ENCODE measurements around the gene ELMO3. TPM values are rescaled to one million over a fixed set of nuclear protein-coding genes. Genes with fewer than 3 reads are reported as not detected.

ELMO3 gene
- total RNA-seq, 1 donor from 2014 or later: 9.6 TPM

DNA sequence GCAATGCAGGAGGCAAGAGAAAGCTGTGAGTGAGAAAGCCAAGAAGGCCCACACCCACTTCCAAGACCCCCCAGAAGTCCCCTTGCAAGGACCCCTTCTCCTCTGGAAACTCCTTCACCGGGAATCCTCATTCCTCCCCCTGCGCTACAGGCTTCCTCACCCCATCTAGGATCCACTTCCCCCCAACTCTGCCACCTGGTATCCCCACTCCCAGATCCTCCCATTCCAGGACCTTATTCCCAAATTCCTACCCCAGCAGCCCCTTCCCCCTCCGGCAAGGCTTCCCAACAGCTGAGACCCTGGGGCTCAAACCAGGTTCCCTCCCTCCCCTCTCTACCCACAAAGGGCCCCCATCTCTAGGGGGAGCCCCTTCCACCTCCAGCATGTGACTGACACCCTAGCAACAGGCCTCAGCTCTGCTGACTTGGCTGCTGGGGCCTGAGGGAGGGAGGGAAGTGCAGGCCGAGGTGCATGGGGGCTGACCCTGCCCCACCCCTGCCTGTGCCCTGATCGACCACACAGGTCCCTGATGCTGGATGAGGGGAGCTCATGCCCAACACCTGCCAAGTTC lies 32.2 kb upstream of the ELMO3 start:
- Mint-ChIP-seq H3K27ac (no peak overlapping the region), H3K36me3 (no peaks in the 10 kb centered on the region), H3K27me3 (peaks cover 82% of the 10 kb centered on the region), H3K9me3 (no peaks in the 10 kb centered on the region), H3K4me3 (no peak overlapping the region), H3K4me1 (ENCODE audit: unreplicated experiment) (peaks cover 14% of the 10 kb centered on the region)
- no peak for DNase-seq (ENCODE audit: extremely low spot score, unreplicated experiment)
- TF ChIP-seq, protein P1, sequence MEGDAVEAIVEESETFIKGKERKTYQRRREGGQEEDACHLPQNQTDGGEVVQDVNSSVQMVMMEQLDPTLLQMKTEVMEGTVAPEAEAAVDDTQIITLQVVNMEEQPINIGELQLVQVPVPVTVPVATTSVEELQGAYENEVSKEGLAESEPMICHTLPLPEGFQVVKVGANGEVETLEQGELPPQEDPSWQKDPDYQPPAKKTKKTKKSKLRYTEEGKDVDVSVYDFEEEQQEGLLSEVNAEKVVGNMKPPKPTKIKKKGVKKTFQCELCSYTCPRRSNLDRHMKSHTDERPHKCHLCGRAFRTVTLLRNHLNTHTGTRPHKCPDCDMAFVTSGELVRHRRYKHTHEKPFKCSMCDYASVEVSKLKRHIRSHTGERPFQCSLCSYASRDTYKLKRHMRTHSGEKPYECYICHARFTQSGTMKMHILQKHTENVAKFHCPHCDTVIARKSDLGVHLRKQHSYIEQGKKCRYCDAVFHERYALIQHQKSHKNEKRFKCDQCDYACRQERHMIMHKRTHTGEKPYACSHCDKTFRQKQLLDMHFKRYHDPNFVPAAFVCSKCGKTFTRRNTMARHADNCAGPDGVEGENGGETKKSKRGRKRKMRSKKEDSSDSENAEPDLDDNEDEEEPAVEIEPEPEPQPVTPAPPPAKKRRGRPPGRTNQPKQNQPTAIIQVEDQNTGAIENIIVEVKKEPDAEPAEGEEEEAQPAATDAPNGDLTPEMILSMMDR (conservative IDR thresholded peaks at IDR 0.05): no peak

GRCh38 chr16:67167588-67167987 lies 31.3 kb upstream of the ELMO3 start:
- H3K27ac Mint-ChIP-seq: no peak overlapping the region
- TF ChIP-seq, protein P1 (conservative IDR thresholded peaks at IDR 0.05): no peak
- no peaks in the 10 kb centered on the region for H3K9me3 Mint-ChIP-seq
- H3K4me3 Mint-ChIP-seq: no peak overlapping the region
- no peak for DNase-seq (ENCODE audit: extremely low spot score, unreplicated experiment)
- peaks cover 81% of the 10 kb centered on the region for H3K27me3 Mint-ChIP-seq
- peaks cover 14% of the 10 kb centered on the region for H3K4me1 Mint-ChIP-seq (ENCODE audit: unreplicated experiment)
- no peaks in the 10 kb centered on the region for H3K36me3 Mint-ChIP-seq

DNA sequence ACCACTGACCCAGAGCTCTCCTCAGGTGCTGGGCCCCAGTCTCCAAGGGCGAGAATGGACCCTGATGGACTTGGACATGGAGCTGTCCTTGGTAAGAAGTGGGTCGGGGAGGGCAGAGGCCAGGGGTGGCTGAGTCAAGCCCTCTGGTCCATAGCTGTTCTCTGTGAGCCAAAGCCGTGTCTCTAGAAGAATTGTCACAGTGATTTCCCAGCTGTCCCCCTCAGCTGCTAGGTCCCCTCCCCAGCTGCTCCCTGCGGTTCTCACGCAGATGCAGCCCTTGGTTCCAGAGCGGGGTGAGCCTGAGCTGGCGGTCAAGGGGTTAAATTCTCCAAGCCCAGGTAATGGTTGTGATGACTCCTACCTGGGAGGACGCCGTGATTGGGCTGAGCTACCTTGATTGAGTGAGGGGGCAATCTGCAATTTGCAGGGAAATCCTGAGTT lies 29.9 kb upstream of the ELMO3 start:
- Mint-ChIP-seq H3K9me3 (no peaks in the 10 kb centered on the region), H3K27me3 (peaks cover 87% of the 10 kb centered on the region), H3K4me3 (peak overlapping the region; percentile 31), H3K36me3 (no peaks in the 10 kb centered on the region), H3K4me1 (ENCODE audit: unreplicated experiment) (peaks cover 24% of the 10 kb centered on the region), H3K27ac (no peak overlapping the region)
- TF ChIP-seq, protein P1 (conservative IDR thresholded peaks at IDR 0.05): no peak
- no peak for DNase-seq (ENCODE audit: extremely low spot score, unreplicated experiment)

- Mint-ChIP-seq H3K9me3 (no peaks in the 10 kb centered on the region), H3K4me1 (ENCODE audit: unreplicated experiment) (peaks cover 24% of the 10 kb centered on the region), H3K27ac (peak overlapping the region; percentile 88), H3K36me3 (no peaks in the 10 kb centered on the region), H3K27me3 (peaks cover 84% of the 10 kb centered on the region), H3K4me3 (peak overlapping the region; percentile 88)
- no peak for DNase-seq (ENCODE audit: extremely low spot score, unreplicated experiment)
- TF ChIP-seq, protein P1 (conservative IDR thresholded peaks at IDR 0.05): peak; percentile 85
These were observed 29.2 kb upstream of the ELMO3 start for GRCh38 chr16:67169642-67170167.

DNA sequence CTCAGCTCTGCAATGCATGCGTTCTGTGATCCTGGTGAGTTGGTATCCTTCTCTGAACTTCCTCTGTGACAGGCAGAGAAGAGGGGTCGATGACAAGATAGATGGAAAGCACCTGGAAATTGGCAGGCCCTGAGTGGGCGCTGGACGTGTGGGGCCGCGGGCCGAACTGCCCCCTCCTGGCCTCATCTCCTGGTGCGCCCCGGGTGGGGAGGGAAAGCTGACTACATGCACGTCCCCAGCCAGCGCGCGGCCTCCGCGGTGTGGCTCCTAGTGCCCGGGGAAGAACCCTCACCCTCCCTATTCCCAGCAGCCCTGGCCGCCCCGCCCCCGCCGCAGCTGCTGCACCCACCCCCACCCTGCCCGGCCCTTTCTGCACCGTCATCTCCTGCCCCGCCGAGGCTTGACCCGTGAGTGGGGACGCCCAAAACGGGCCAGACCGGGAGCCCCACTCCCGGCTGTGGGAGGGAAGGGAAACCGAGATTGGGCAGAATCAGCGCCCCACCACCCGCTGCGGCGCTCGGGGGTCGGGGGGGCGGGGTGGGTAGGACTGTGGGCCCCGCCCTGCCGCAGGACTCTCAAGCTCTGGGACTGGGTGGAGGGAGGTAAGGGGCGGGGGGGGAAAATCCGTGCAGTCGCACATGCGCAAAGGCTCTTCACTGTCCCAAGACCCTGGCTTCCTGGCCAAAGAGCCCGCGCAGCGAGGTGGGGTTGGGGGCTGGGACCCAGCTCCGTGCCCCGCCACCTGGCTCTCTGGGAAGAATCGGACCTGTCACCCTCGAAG lies 28.6 kb upstream of the ELMO3 start, which contains the start of gene NOL3:
Gene NOL3, plus strand, starts transcription at position 371 of the 781 bp plus-strand sequence.
- DNase-seq (ENCODE audit: extremely low spot score, unreplicated experiment): no peak
- TF ChIP-seq, protein P1 (conservative IDR thresholded peaks at IDR 0.05): no peak
- H3K4me3 Mint-ChIP-seq: peak within 1 kb of the TSS; percentile 88
- peak within 1 kb of the TSS; percentile 88 for H3K27ac Mint-ChIP-seq
- no peaks in the 10 kb centered on the region for H3K36me3 Mint-ChIP-seq
- H3K27me3 Mint-ChIP-seq: peaks cover 82% of the 10 kb centered on the region
- no peaks in the 10 kb centered on the region for H3K9me3 Mint-ChIP-seq
- peaks cover 24% of the 10 kb centered on the region for H3K4me1 Mint-ChIP-seq (ENCODE audit: unreplicated experiment)
